Neural progenitor cell (in vitro differentiated cells): ENCODE data around the gene NCAPG2. TPM values are rescaled to one million over a fixed set of nuclear protein-coding genes. Genes with fewer than 3 reads are reported as not detected.

ENCODE experiments used
- DNase-seq: peaks from one replicate; pipeline ENCODE4 v3.0.0-alpha.2; 2016; ENCODE audit warnings: low spot score
- H2AFZ ChIP-seq: fragments of 200-600 bp; sonication (generic); replicated peaks from 2 replicates; pipeline ENCODE4 v1.6.1; 2016; ENCODE audit warnings: antibody characterized with exemption
- H3F3A ChIP-seq: fragments of 200-600 bp; sonication (generic); 2 replicates; pipeline ENCODE4 v1.6.1; 2016; ENCODE audit warnings: antibody characterized with exemption, low read depth
- H3K27ac ChIP-seq: fragments of 200-600 bp; sonication (generic); 2 replicates; pipeline ENCODE4 v1.5.1; 2016; ENCODE audit warnings: mild to moderate bottlenecking
- H3K27me3 ChIP-seq: fragments of 200-600 bp; sonication (generic); 2 replicates; pipeline ENCODE4 v1.6.1; 2016; ENCODE audit warnings: mild to moderate bottlenecking, moderate library complexity
- H3K36me3 ChIP-seq: fragments of 200-600 bp; sonication (generic); 2 replicates; pipeline ENCODE4 v1.5.1; 2016
- H3K4me1 ChIP-seq: fragments of 200-600 bp; sonication (generic); 2 replicates; pipeline ENCODE4 v1.6.1; 2016; ENCODE audit warnings: mixed run types
- H3K4me2 ChIP-seq: fragments of 200-600 bp; sonication (generic); 2 replicates; pipeline ENCODE4 v1.6.1; 2016
- H3K4me3 ChIP-seq: fragments of 200-600 bp; sonication (generic); 2 replicates; pipeline ENCODE4 v1.5.1; 2016
- H3K79me2 ChIP-seq: fragments of 200-600 bp; sonication (generic); 2 replicates; pipeline ENCODE4 v1.6.1; 2016; ENCODE audit warnings: low read depth
- H3K9ac ChIP-seq: fragments of 200-600 bp; sonication (generic); 2 replicates; pipeline ENCODE4 v1.6.1; 2016
- H3K9me3 ChIP-seq: fragments of 200-600 bp; sonication (generic); 2 replicates; pipeline ENCODE4 v1.5.1; 2016; ENCODE audit warnings: low read depth
- H4K20me1 ChIP-seq: fragments of 200-600 bp; sonication (generic); 2 replicates; pipeline ENCODE4 v1.6.1; 2016; ENCODE audit warnings: low read depth
- H3K27ac Mint-ChIP-seq: 3 replicates; pipeline ENCODE4 v1.8.0; 2021; ENCODE audit warnings: mixed read lengths
- H3K27me3 Mint-ChIP-seq: 2 replicates; pipeline ENCODE4 v1.8.0; 2022; ENCODE audit warnings: low read depth, mild to moderate bottlenecking, inconsistent platforms, moderate library complexity, mixed read lengths; ENCODE audit not compliant: insufficient read depth
- H3K36me3 Mint-ChIP-seq: 3 replicates; pipeline ENCODE4 v1.8.0; 2021; ENCODE audit warnings: mixed read lengths
- H3K4me1 Mint-ChIP-seq: 3 replicates; pipeline ENCODE4 v1.8.0; 2021; ENCODE audit warnings: mixed read lengths
- H3K4me3 Mint-ChIP-seq: 3 replicates; pipeline ENCODE4 v1.8.0; 2021; ENCODE audit warnings: mild to moderate bottlenecking, moderate library complexity, mixed read lengths
- H3K9me3 Mint-ChIP-seq: 3 replicates; pipeline ENCODE4 v1.8.0; 2020; ENCODE audit warnings: mixed read lengths
- EZH2 ChIP-seq: fragments of 200-600 bp; sonication (generic); IDR thresholded peaks from 2 replicates; pipeline ENCODE4 v1.6.1; 2017; ENCODE audit warnings: antibody characterized with exemption, mild to moderate bottlenecking, moderate library complexity
- EZH2phosphoT487 ChIP-seq: fragments of 200-600 bp; sonication (generic); IDR thresholded peaks from 2 replicates; pipeline ENCODE4 v1.6.1; 2017; ENCODE audit warnings: antibody characterized with exemption
- total RNA-seq: library from RNA; depleted of rRNA; stranded (reverse); fragments of >200 nt; gene quantifications from 2 replicates; pipeline ENCODE4 v1.2.3, GENCODE V29; 2015; ENCODE audit warnings: low replicate concordance
- TF ChIP-seq, protein P1 (sequence below): fragments of 200-600 bp; sonication (generic); IDR thresholded peaks from 2 replicates; pipeline ENCODE4 v1.5.1; 2017; ENCODE audit warnings: antibody characterized with exemption, mild to moderate bottlenecking

Gene NCAPG2
- total RNA-seq, 1 donor from 2014 or later: 89.6 TPM

- H3K27me3 ChIP-seq: no peaks in the 10 kb centered on the region
- no peaks in the 10 kb centered on the region for H3K79me2 ChIP-seq
- no peaks in the 10 kb centered on the region for H3K4me1 ChIP-seq
- no peak overlapping the region for H2AFZ ChIP-seq
- H3F3A ChIP-seq: no peaks in the 10 kb centered on the region
- H3K4me2 ChIP-seq: no peak overlapping the region
- TF ChIP-seq EZH2phosphoT487 (no peak), EZH2 (no peak)
- TF ChIP-seq, protein P1, sequence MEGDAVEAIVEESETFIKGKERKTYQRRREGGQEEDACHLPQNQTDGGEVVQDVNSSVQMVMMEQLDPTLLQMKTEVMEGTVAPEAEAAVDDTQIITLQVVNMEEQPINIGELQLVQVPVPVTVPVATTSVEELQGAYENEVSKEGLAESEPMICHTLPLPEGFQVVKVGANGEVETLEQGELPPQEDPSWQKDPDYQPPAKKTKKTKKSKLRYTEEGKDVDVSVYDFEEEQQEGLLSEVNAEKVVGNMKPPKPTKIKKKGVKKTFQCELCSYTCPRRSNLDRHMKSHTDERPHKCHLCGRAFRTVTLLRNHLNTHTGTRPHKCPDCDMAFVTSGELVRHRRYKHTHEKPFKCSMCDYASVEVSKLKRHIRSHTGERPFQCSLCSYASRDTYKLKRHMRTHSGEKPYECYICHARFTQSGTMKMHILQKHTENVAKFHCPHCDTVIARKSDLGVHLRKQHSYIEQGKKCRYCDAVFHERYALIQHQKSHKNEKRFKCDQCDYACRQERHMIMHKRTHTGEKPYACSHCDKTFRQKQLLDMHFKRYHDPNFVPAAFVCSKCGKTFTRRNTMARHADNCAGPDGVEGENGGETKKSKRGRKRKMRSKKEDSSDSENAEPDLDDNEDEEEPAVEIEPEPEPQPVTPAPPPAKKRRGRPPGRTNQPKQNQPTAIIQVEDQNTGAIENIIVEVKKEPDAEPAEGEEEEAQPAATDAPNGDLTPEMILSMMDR: no peak
- Mint-ChIP-seq H3K27me3 (no peaks in the 10 kb centered on the region), H3K27ac (no peak overlapping the region), H3K9me3 (no peaks in the 10 kb centered on the region), H3K4me1 (no peaks in the 10 kb centered on the region), H3K4me3 (no peak overlapping the region), H3K36me3 (peaks cover 1% of the 10 kb centered on the region)
- no peak overlapping the region for H3K9ac ChIP-seq
- H4K20me1 ChIP-seq: no peaks in the 10 kb centered on the region
- peaks cover 4% of the 10 kb centered on the region for H3K36me3 ChIP-seq
- no peak overlapping the region for H3K27ac ChIP-seq
- no peak overlapping the region for H3K4me3 ChIP-seq
- no peaks in the 10 kb centered on the region for H3K9me3 ChIP-seq
- DNase-seq: no peak
Measured at GRCh38 chr7:158617737-158618128, 86.9 kb downstream of the NCAPG2 start.

DNA sequence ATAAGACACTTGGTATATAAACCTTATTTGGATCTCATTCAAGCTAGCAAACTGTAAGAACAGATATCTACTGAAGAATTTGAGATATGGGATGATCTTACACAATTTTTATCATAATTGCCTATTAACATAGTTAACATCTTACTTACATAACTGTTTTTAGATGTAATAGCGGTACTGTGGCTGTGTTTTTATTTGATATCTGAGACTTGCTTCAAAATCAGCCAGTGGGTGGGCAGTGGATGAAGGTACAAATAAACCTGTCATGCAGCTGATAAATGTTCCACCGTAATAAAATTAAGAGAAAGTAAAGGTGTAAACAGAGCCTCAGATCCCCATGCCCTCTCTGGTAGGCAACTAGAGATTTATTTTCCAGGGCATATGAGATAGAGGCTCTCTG, 88.6 kb downstream of the NCAPG2 start:
- Histone ChIP-seq H3K9me3 (no peaks in the 10 kb centered on the region), H3K27ac (no peak overlapping the region), H2AFZ (no peak overlapping the region), H3K4me1 (no peaks in the 10 kb centered on the region), H3K27me3 (no peaks in the 10 kb centered on the region), H4K20me1 (no peaks in the 10 kb centered on the region), H3K9ac (no peak overlapping the region), H3K79me2 (no peaks in the 10 kb centered on the region), H3K4me2 (no peak overlapping the region), H3K4me3 (no peak overlapping the region), H3K36me3 (no peaks in the 10 kb centered on the region), H3F3A (no peaks in the 10 kb centered on the region)
- H3K4me3 Mint-ChIP-seq: no peak overlapping the region
- H3K9me3 Mint-ChIP-seq: no peaks in the 10 kb centered on the region
- TF ChIP-seq EZH2: no peak
- TF ChIP-seq EZH2phosphoT487: no peak
- TF ChIP-seq, protein P1: no peak
- peaks cover 1% of the 10 kb centered on the region for H3K36me3 Mint-ChIP-seq
- H3K27ac Mint-ChIP-seq: no peak overlapping the region
- DNase-seq: no peak
- no peaks in the 10 kb centered on the region for H3K4me1 Mint-ChIP-seq
- no peaks in the 10 kb centered on the region for H3K27me3 Mint-ChIP-seq

DNA sequence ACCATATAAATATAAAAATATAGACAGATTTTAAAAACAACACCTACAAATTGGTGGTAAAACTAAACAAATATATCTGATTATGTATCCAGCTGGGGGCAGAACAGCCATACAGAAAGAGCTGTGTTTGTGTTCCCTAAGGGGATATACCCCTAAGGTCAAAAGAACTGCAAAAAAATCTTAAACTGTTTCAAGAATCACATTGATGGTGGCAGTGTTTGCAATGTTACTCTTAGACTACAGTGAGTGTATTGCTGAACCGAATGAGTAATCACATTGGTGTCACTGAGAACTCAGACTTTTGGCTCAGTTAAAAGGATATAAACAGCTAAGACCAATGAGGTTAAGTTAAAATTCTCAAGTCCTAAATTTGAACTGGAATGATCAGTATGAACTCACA, 89.9 kb downstream of the NCAPG2 start:
- Histone ChIP-seq H3K4me1 (no peaks in the 10 kb centered on the region), H3K9me3 (no peaks in the 10 kb centered on the region), H3K27me3 (no peaks in the 10 kb centered on the region), H3K27ac (no peak overlapping the region), H3K4me2 (no peak overlapping the region), H3F3A (no peaks in the 10 kb centered on the region), H2AFZ (no peak overlapping the region), H3K4me3 (no peak overlapping the region), H3K9ac (no peak overlapping the region), H3K79me2 (no peaks in the 10 kb centered on the region), H3K36me3 (no peaks in the 10 kb centered on the region), H4K20me1 (no peaks in the 10 kb centered on the region)
- Mint-ChIP-seq H3K9me3 (no peaks in the 10 kb centered on the region), H3K4me1 (no peaks in the 10 kb centered on the region), H3K27me3 (no peaks in the 10 kb centered on the region), H3K36me3 (peaks cover 1% of the 10 kb centered on the region), H3K27ac (no peak overlapping the region), H3K4me3 (no peak overlapping the region)
- TF ChIP-seq, protein P1: no peak
- TF ChIP-seq EZH2phosphoT487 (no peak), EZH2 (no peak)
- DNase-seq: no peak

GRCh38 chr7:158613481-158613880, 91.1 kb downstream of the NCAPG2 start:
- Histone ChIP-seq H3K9me3 (no peaks in the 10 kb centered on the region), H3K27me3 (no peaks in the 10 kb centered on the region), H3K9ac (no peak overlapping the region), H3K79me2 (no peaks in the 10 kb centered on the region), H3F3A (no peaks in the 10 kb centered on the region), H3K4me3 (no peak overlapping the region), H3K4me2 (no peak overlapping the region), H4K20me1 (no peaks in the 10 kb centered on the region), H3K4me1 (no peaks in the 10 kb centered on the region), H3K36me3 (no peaks in the 10 kb centered on the region), H2AFZ (no peak overlapping the region), H3K27ac (no peak overlapping the region)
- H3K36me3 Mint-ChIP-seq: peaks cover 1% of the 10 kb centered on the region
- no peak overlapping the region for H3K4me3 Mint-ChIP-seq
- no peak for DNase-seq
- H3K4me1 Mint-ChIP-seq: no peaks in the 10 kb centered on the region
- H3K27me3 Mint-ChIP-seq: no peaks in the 10 kb centered on the region
- H3K9me3 Mint-ChIP-seq: no peaks in the 10 kb centered on the region
- TF ChIP-seq EZH2 (no peak), EZH2phosphoT487 (no peak)
- TF ChIP-seq, protein P1: no peak
- no peak overlapping the region for H3K27ac Mint-ChIP-seq
